H9 (cell line): ENCODE results near the gene SNRPA1. TPM values are rescaled to one million over a fixed set of nuclear protein-coding genes. Genes with fewer than 3 reads are reported as not detected.
"Not testable (repeated sequence)": the region's sequence is repeated elsewhere in the genome, so short reads cannot be mapped to it uniquely, and the experiment has no call there.

Source experiments
- DNase-seq: peaks from one replicate; pipeline ENCODE4 v3.0.0-alpha.2; 2017
- H2AFZ ChIP-seq: one replicate; pipeline ENCODE4 v1.6.1; 2013; ENCODE audit warnings: mild to moderate bottlenecking, low read length, control low read depth, moderate library complexity
- H2AK5ac ChIP-seq: 2 replicates; pipeline ENCODE4 v1.6.1; 2013; ENCODE audit warnings: low read length, control low read depth, mixed read lengths; ENCODE audit not compliant: insufficient read length
- H2BK120ac ChIP-seq: one replicate; pipeline ENCODE4 v1.6.1; 2013; ENCODE audit warnings: low read depth, mild to moderate bottlenecking, low read length, control low read depth, inconsistent platforms; ENCODE audit not compliant: poor library complexity, severe bottlenecking
- H2BK12ac ChIP-seq: 2 replicates; pipeline ENCODE4 v1.6.1; 2013; ENCODE audit warnings: low read length, control low read depth, mixed read lengths, low read depth; ENCODE audit not compliant: insufficient read length
- H2BK15ac ChIP-seq: 2 replicates; pipeline ENCODE4 v1.6.1; 2013; ENCODE audit warnings: low read depth, low read length, control low read depth
- H2BK20ac ChIP-seq: one replicate; pipeline ENCODE4 v1.6.1; 2013; ENCODE audit warnings: low read depth, mild to moderate bottlenecking, low read length, control low read depth, inconsistent platforms; ENCODE audit not compliant: poor library complexity, severe bottlenecking
- H2BK5ac ChIP-seq: 2 replicates; pipeline ENCODE4 v1.6.1; 2013; ENCODE audit warnings: low read length, control low read depth, mixed read lengths; ENCODE audit not compliant: insufficient read length
- H3K14ac ChIP-seq: 2 replicates; pipeline ENCODE4 v1.6.1; 2013; ENCODE audit warnings: low read length, control low read depth; ENCODE audit not compliant: insufficient read depth
- H3K18ac ChIP-seq: 2 replicates; pipeline ENCODE4 v1.6.1; 2013; ENCODE audit warnings: low read depth, mild to moderate bottlenecking, mixed read lengths, low read length, control low read depth; ENCODE audit not compliant: insufficient read length
- H3K23ac ChIP-seq: 2 replicates; pipeline ENCODE4 v1.6.1; 2013; ENCODE audit warnings: low read length, control low read depth, mixed read lengths, low read depth; ENCODE audit not compliant: insufficient read length
- H3K23me2 ChIP-seq: 2 replicates; pipeline ENCODE4 v1.6.1; 2013; ENCODE audit warnings: low read depth, mild to moderate bottlenecking, mixed read lengths, low read length, control low read depth; ENCODE audit not compliant: insufficient read length, poor library complexity, severe bottlenecking
- H3K27ac ChIP-seq: 2 replicates; pipeline ENCODE4 v1.5.1; 2013; ENCODE audit warnings: low read length, control low read depth, mixed read lengths, low read depth; ENCODE audit not compliant: insufficient read length
- H3K27me3 ChIP-seq: 2 replicates; pipeline ENCODE4 v1.6.1; 2013; ENCODE audit warnings: low read length, control low read depth, inconsistent platforms; ENCODE audit not compliant: insufficient read depth
- H3K4ac ChIP-seq: 2 replicates; pipeline ENCODE4 v1.6.1; 2013; ENCODE audit warnings: low read depth, mild to moderate bottlenecking, control low read depth, inconsistent platforms, low read length, moderate library complexity
- H3K4me1 ChIP-seq: 2 replicates; pipeline ENCODE4 v1.6.1; 2013; ENCODE audit warnings: low read length, control low read depth, inconsistent platforms; ENCODE audit not compliant: insufficient read depth
- H3K4me2 ChIP-seq: 2 replicates; pipeline ENCODE4 v1.6.1; 2013; ENCODE audit warnings: low read length, control low read depth, mixed read lengths; ENCODE audit not compliant: insufficient read length, insufficient read depth
- H3K56ac ChIP-seq: 2 replicates; pipeline ENCODE4 v1.6.1; 2013; ENCODE audit warnings: low read depth, mild to moderate bottlenecking, mixed read lengths, low read length, control low read depth; ENCODE audit not compliant: insufficient read length
- H3K79me1 ChIP-seq: 2 replicates; pipeline ENCODE4 v1.6.1; 2013; ENCODE audit warnings: low read depth, mild to moderate bottlenecking, moderate library complexity, low read length, control low read depth, inconsistent platforms; ENCODE audit not compliant: insufficient read depth, poor library complexity, severe bottlenecking
- H3K79me2 ChIP-seq: 2 replicates; pipeline ENCODE4 v1.6.1; 2013; ENCODE audit warnings: low read length, control low read depth, inconsistent platforms; ENCODE audit not compliant: insufficient read depth
- H3K9ac ChIP-seq: 2 replicates; pipeline ENCODE4 v1.6.1; 2013; ENCODE audit warnings: low read length, control low read depth, mixed read lengths; ENCODE audit not compliant: insufficient read length; ENCODE audit errors: extremely low read depth
- H3K9me3 ChIP-seq: one replicate; pipeline ENCODE4 v1.6.1; 2013; ENCODE audit warnings: low read depth, low read length, inconsistent platforms; ENCODE audit not compliant: control insufficient read depth
- H3T11ph ChIP-seq: one replicate; pipeline ENCODE4 v1.6.1; 2013; ENCODE audit warnings: mild to moderate bottlenecking, low read length, control low read depth, inconsistent platforms
- H4K20me1 ChIP-seq: one replicate; pipeline ENCODE4 v1.6.1; 2013; ENCODE audit not compliant: control insufficient read depth, insufficient read length, insufficient read depth
- H4K5ac ChIP-seq: 2 replicates; pipeline ENCODE4 v1.6.1; 2013; ENCODE audit warnings: low read depth, mild to moderate bottlenecking, mixed read lengths, low read length, control low read depth; ENCODE audit not compliant: insufficient read length
- H4K8ac ChIP-seq: replicated peaks from 2 replicates; pipeline ENCODE4 v1.6.1; 2013; ENCODE audit warnings: low read length, control low read depth, mixed read lengths, low read depth; ENCODE audit not compliant: insufficient read length
- H4K91ac ChIP-seq: 2 replicates; pipeline ENCODE4 v1.6.1; 2013; ENCODE audit warnings: low read depth, mild to moderate bottlenecking, moderate library complexity, mixed read lengths, low read length, control low read depth; ENCODE audit not compliant: insufficient read length
- H3K27ac Mint-ChIP-seq, 3 experiments: 2 replicates in 2 of 3; 3 replicates in 1 of 3; pipeline ENCODE4 v1.8.0; 2020 to 2021; ENCODE audit warnings: mixed read lengths in 3 of 3, mild to moderate bottlenecking in 1 of 3, moderate library complexity in 1 of 3
- H3K27me3 Mint-ChIP-seq: 2 replicates; pipeline ENCODE4 v1.8.0; 2021; ENCODE audit warnings: low read depth, mild to moderate bottlenecking, moderate library complexity, mixed read lengths
- H3K36me3 Mint-ChIP-seq, 3 experiments: 2 replicates in 2 of 3; 3 replicates in 1 of 3; pipeline ENCODE4 v1.8.0; 2020 to 2021; ENCODE audit warnings: low read depth in 3 of 3, mixed read lengths in 3 of 3; ENCODE audit not compliant: insufficient read depth in 1 of 3
- H3K4me1 Mint-ChIP-seq, 2 experiments: 2 replicates each; pipeline ENCODE4 v1.8.0; 2020; ENCODE audit warnings: mixed read lengths in 2 of 2
- H3K4me3 Mint-ChIP-seq, 2 experiments: 2 replicates in 1 of 2; 3 replicates in 1 of 2; pipeline ENCODE4 v1.8.0; 2020 to 2021; ENCODE audit warnings: mild to moderate bottlenecking in 2 of 2, mixed read lengths in 2 of 2, moderate library complexity in 1 of 2
- H3K9me3 Mint-ChIP-seq, 2 experiments: 2 replicates in 1 of 2; 3 replicates in 1 of 2; pipeline ENCODE4 v1.8.0; 2020; ENCODE audit warnings: mild to moderate bottlenecking in 2 of 2, mixed read lengths in 2 of 2, moderate library complexity in 1 of 2
- CTCF ChIP-seq: fragments of 200-600 bp; sonication (generic); conservative IDR thresholded peaks from 3 replicates; pipeline ENCODE4 v1.8.0; 2021; ENCODE audit warnings: antibody characterized with exemption, mild to moderate bottlenecking
- WGBS: extraction: QIAGEN DNeasy Blood & Tissue Kit; methylation state at CpG from one replicate; pipeline ENCODE4 v1.1.7; 2013; ENCODE audit warnings: missing lambda C conversion rate, low lambda C conversion rate, mixed read lengths; ENCODE audit not compliant: insufficient read length; ENCODE audit errors: extremely low coverage; 5-methylcytosine and 5-hydroxymethylcytosine counted together
- total RNA-seq: library from RNA; stranded (reverse); gene quantifications from 2 replicates; pipeline ENCODE4 v1.2.1, GENCODE V29; 2021

Gene SNRPA1
- total RNA-seq, 1 experiment from 2014 or later, result 145 TPM

- Histone ChIP-seq H2AFZ (no peak overlapping the region), H2BK5ac (no peak overlapping the region), H2BK15ac (no peak overlapping the region), H3K56ac (no peak overlapping the region), H3K4me1 (no peaks in the 10 kb centered on the region), H4K91ac (no peak overlapping the region), H3K27ac (no peak overlapping the region), H3K23me2 (peaks cover under 1% of the 10 kb centered on the region), H4K20me1 (no peaks in the 10 kb centered on the region), H3K9me3 (no peaks in the 10 kb centered on the region), H2BK20ac (no peak overlapping the region), H3K79me2 (peaks cover 18% of the 10 kb centered on the region), H4K5ac (no peak overlapping the region), H3K9ac (no peak overlapping the region), H2AK5ac (no peak overlapping the region), H3K23ac (no peak overlapping the region), H2BK12ac (no peak overlapping the region), H3K14ac (no peak overlapping the region), H3T11ph (no peak overlapping the region), H4K8ac (no peak overlapping the region), H3K18ac (no peak overlapping the region), H2BK120ac (no peak overlapping the region), H3K4ac (no peak overlapping the region), H3K27me3 (no peaks in the 10 kb centered on the region), H3K4me2 (no peak overlapping the region), H3K79me1 (peaks cover 6% of the 10 kb centered on the region)
- WGBS, result no CpG with 5 or more reads among the region's 8 CpGs
- H3K4me3 Mint-ChIP-seq, result no peak overlapping the region
- TF ChIP-seq CTCF, result peak; percentile 79
- no peaks in the 10 kb centered on the region for H3K27me3 Mint-ChIP-seq
- H3K4me1 Mint-ChIP-seq, result peaks cover 8 to 13% of the 10 kb centered on the region in 2 experiments
- H3K36me3 Mint-ChIP-seq, result peaks cover 39 to 80% (median 75%) of the 10 kb centered on the region in 3 experiments
- H3K27ac Mint-ChIP-seq, result no peak overlapping the region
- no peak for DNase-seq
- no peaks in the 10 kb centered on the region for H3K9me3 Mint-ChIP-seq
These were observed 6.0 kb downstream of the SNRPA1 start for GRCh38 chr15:101288905-101289513.

- H2BK120ac ChIP-seq, H3K9me3 ChIP-seq, H4K20me1 ChIP-seq, H3K4me1 ChIP-seq, H3K79me1 ChIP-seq, H3K27ac Mint-ChIP-seq, H3T11ph ChIP-seq, H3K4ac ChIP-seq, H3K14ac ChIP-seq, H2AK5ac ChIP-seq, H3K9me3 Mint-ChIP-seq, H3K79me2 ChIP-seq, H2BK12ac ChIP-seq, H3K27me3 Mint-ChIP-seq, H3K23ac ChIP-seq, H4K8ac ChIP-seq, H3K56ac ChIP-seq, H3K27ac ChIP-seq, H3K4me2 ChIP-seq, H4K91ac ChIP-seq, H3K23me2 ChIP-seq, H3K4me1 Mint-ChIP-seq, H3K18ac ChIP-seq, H2BK20ac ChIP-seq, H3K27me3 ChIP-seq, H4K5ac ChIP-seq, DNase-seq, H3K4me3 Mint-ChIP-seq, H2AFZ ChIP-seq, H2BK5ac ChIP-seq, H3K9ac ChIP-seq, H2BK15ac ChIP-seq: not testable (repeated sequence)
- peaks cover 48 to 94% (median 90%) of the 10 kb centered on the region in 3 experiments for H3K36me3 Mint-ChIP-seq
- WGBS, result no CpG with 5 or more reads among the region's 6 CpGs
These were observed 7.7 kb downstream of the SNRPA1 start for GRCh38 chr15:101287342-101287741.
